GM18520 (cell line): ENCODE data around the gene SPTB.

ENCODE experiments used
- ATAC-seq: cut with Tn5 transposase; IDR thresholded peaks from one replicate; pipeline ENCODE4 v1.9.1; 2021; ENCODE audit not compliant: unreplicated experiment

SPTB gene

GRCh38 chr14:64855721-64856528 is 23.8 kb downstream of the SPTB start:
- no peak for ATAC-seq

- no peak for ATAC-seq
Measured at GRCh38 chr14:64850369-64851137, 29.2 kb downstream of the SPTB start.

- ATAC-seq: no peak
Measured at GRCh38 chr14:64849940-64850339, 29.8 kb downstream of the SPTB start.

- no peak for ATAC-seq
Measured at GRCh38 chr14:64848239-64848638, 31.5 kb downstream of the SPTB start.

GRCh38 chr14:64846319-64846718 is 33.4 kb downstream of the SPTB start:
- ATAC-seq: no peak

GRCh38 chr14:64845878-64846277 is 33.8 kb downstream of the SPTB start:
- ATAC-seq: no peak

GRCh38 chr14:64844969-64845536 is 34.7 kb downstream of the SPTB start:
- no peak for ATAC-seq

GRCh38 chr14:64844272-64844671 is 35.4 kb downstream of the SPTB start:
- peak; percentile 50 for ATAC-seq

- ATAC-seq: no peak
Measured at GRCh38 chr14:64843548-64843947, 36.2 kb downstream of the SPTB start.

- no peak for ATAC-seq
Measured at GRCh38 chr14:64841772-64842750, 37.6 kb downstream of the SPTB start.

- ATAC-seq: no peak
Measured at GRCh38 chr14:64841121-64841651, 38.5 kb downstream of the SPTB start.

GRCh38 chr14:64838656-64839055 is 41.1 kb downstream of the SPTB start:
- no peak for ATAC-seq

- no peak for ATAC-seq
Measured at GRCh38 chr14:64835431-64835830, 44.3 kb downstream of the SPTB start.

- ATAC-seq: no peak
Measured at GRCh38 chr14:64834965-64835364, 44.7 kb downstream of the SPTB start.

GRCh38 chr14:64831419-64831818 is 48.3 kb downstream of the SPTB start:
- ATAC-seq: no peak

- ATAC-seq: no peak
Measured at GRCh38 chr14:64830961-64831360, 48.7 kb downstream of the SPTB start.

GRCh38 chr14:64828071-64828470 is 51.6 kb downstream of the SPTB start:
- ATAC-seq: no peak

- ATAC-seq: no peak
Measured at GRCh38 chr14:64826845-64827244, 52.9 kb downstream of the SPTB start.

GRCh38 chr14:64826333-64826732 is 53.4 kb downstream of the SPTB start:
- ATAC-seq: no peak

- no peak for ATAC-seq
Measured at GRCh38 chr14:64825509-64825908, 54.2 kb downstream of the SPTB start.

- ATAC-seq: no peak
Measured at GRCh38 chr14:64825006-64825405, 54.7 kb downstream of the SPTB start.
